IPS-NIHi11 (cell line): ENCODE data around the gene RCC2.
"Not testable (repeated sequence)": the region's sequence is repeated elsewhere in the genome, so short reads cannot be mapped to it uniquely, and the experiment has no call there.

Source experiments
- DNase-seq: peaks from one replicate; pipeline ENCODE4 v3.0.0; 2012; ENCODE audit warnings: mixed read lengths, low spot score

RCC2 gene

GRCh38 chr1:17439250-17440073, at the start of gene RCC2:
TSS of gene RCC2 (minus strand) at chr1:17439677. CDS start at chr1:17438514, 1,163 bp downstream.
- peak; percentile 92 for DNase-seq

GRCh38 chr1:17486242-17486641, 46.8 kb upstream of the RCC2 start:
- no peak for DNase-seq

- peak; percentile 57 for DNase-seq
Measured at GRCh38 chr1:17485281-17485680, 45.8 kb upstream of the RCC2 start.

- not testable (repeated sequence) for DNase-seq
Measured at GRCh38 chr1:17481981-17482380, 42.5 kb upstream of the RCC2 start.

- DNase-seq, result no peak
Measured at GRCh38 chr1:17480846-17481245, 41.4 kb upstream of the RCC2 start.

- no peak for DNase-seq
Measured at GRCh38 chr1:17475752-17476151, 36.3 kb upstream of the RCC2 start.

GRCh38 chr1:17474836-17475555, 35.5 kb upstream of the RCC2 start:
- not testable (repeated sequence) for DNase-seq

GRCh38 chr1:17472814-17473213, 33.3 kb upstream of the RCC2 start:
- DNase-seq, result no peak

GRCh38 chr1:17471393-17471792, 31.9 kb upstream of the RCC2 start:
- DNase-seq, result no peak

GRCh38 chr1:17470021-17470799, 30.7 kb upstream of the RCC2 start:
- peak; percentile 51 for DNase-seq

GRCh38 chr1:17468357-17469265, 29.1 kb upstream of the RCC2 start:
- DNase-seq, result not testable (repeated sequence)

GRCh38 chr1:17466359-17466758, 26.9 kb upstream of the RCC2 start:
- peak; percentile 22 for DNase-seq

- no peak for DNase-seq
Measured at GRCh38 chr1:17465228-17465627, 25.8 kb upstream of the RCC2 start.

- DNase-seq, result no peak
Measured at GRCh38 chr1:17463991-17464390, 24.5 kb upstream of the RCC2 start.

- no peak for DNase-seq
Measured at GRCh38 chr1:17462669-17463068, 23.2 kb upstream of the RCC2 start.

- DNase-seq, result no peak
Measured at GRCh38 chr1:17460219-17460618, 20.7 kb upstream of the RCC2 start.

- no peak for DNase-seq
Measured at GRCh38 chr1:17458794-17459193, 19.3 kb upstream of the RCC2 start.

- no peak for DNase-seq
Measured at GRCh38 chr1:17452686-17453085, 13.2 kb upstream of the RCC2 start.

- DNase-seq, result not testable (repeated sequence)
Measured at GRCh38 chr1:17452203-17452602, 12.7 kb upstream of the RCC2 start.

GRCh38 chr1:17451731-17452130, 12.3 kb upstream of the RCC2 start:
- DNase-seq, result no peak

- no peak for DNase-seq
Measured at GRCh38 chr1:17447501-17447992, 8.1 kb upstream of the RCC2 start.
